Activated B cell treated with CpG ODN at 0.5 μM for 24 hours (primary cell): ENCODE measurements around the gene PEX11A. TPM values are rescaled to one million over a fixed set of nuclear protein-coding genes. Genes with fewer than 3 reads are reported as not detected.

Experiments
- ATAC-seq: fragments of 200-7000 bp; cut with Tn5 transposase; one replicate; pipeline ENCODE4 v1.10.0; 2021; ENCODE audit warnings: low read depth, mild to moderate bottlenecking, moderate library complexity
- CTCF ChIA-PET: fragments of 350-600 bp; sonication (Branson Sonifier 250); formaldehyde crosslinking; loops from one replicate; lab custom pipeline; 2021; ENCODE audit warnings: antibody characterized with exemption; lab: Charles Lee
- POLR2A ChIA-PET: fragments of 350-600 bp; sonication (Branson Sonifier 250); formaldehyde crosslinking; loops from one replicate; lab custom pipeline; 2021; ENCODE audit warnings: antibody characterized with exemption; lab: Charles Lee
- DNase-seq: peaks from one replicate; pipeline ENCODE4 v3.0.0; 2022
- H3K27ac Mint-ChIP-seq: one replicate; pipeline ENCODE4 v1.8.0; 2020; ENCODE audit warnings: mixed read lengths
- H3K27me3 Mint-ChIP-seq: one replicate; pipeline ENCODE4 v1.8.0; 2021; ENCODE audit warnings: mixed read lengths
- H3K36me3 Mint-ChIP-seq: one replicate; pipeline ENCODE4 v1.8.0; 2021; ENCODE audit warnings: low read depth, mixed read lengths
- H3K4me1 Mint-ChIP-seq: one replicate; pipeline ENCODE4 v1.8.0; 2021; ENCODE audit warnings: mixed read lengths
- H3K4me3 Mint-ChIP-seq: one replicate; pipeline ENCODE4 v1.8.0; 2020; ENCODE audit warnings: mild to moderate bottlenecking, mixed read lengths
- H3K9me3 Mint-ChIP-seq: one replicate; pipeline ENCODE4 v1.8.0; 2020; ENCODE audit warnings: mixed read lengths
- CTCF ChIP-seq: fragments of 200-600 bp; IDR thresholded peaks from one replicate; pipeline ENCODE4 v1.8.0; 2022; ENCODE audit warnings: antibody characterized with exemption, mild to moderate bottlenecking
- intact Hi-C: fragments of 100-400 bp; cut with micrococcal nuclease; formaldehyde crosslinking; loops from one replicate; pipeline ENCODE4 v1.15.1; 2024
- total RNA-seq: library from RNA; stranded (reverse); gene quantifications from 2 replicates; pipeline ENCODE4 v1.2.3, GENCODE V29; 2022

The PEX11A gene
- total RNA-seq, 1 donor from 2014 or later = 0.84 TPM

DNA sequence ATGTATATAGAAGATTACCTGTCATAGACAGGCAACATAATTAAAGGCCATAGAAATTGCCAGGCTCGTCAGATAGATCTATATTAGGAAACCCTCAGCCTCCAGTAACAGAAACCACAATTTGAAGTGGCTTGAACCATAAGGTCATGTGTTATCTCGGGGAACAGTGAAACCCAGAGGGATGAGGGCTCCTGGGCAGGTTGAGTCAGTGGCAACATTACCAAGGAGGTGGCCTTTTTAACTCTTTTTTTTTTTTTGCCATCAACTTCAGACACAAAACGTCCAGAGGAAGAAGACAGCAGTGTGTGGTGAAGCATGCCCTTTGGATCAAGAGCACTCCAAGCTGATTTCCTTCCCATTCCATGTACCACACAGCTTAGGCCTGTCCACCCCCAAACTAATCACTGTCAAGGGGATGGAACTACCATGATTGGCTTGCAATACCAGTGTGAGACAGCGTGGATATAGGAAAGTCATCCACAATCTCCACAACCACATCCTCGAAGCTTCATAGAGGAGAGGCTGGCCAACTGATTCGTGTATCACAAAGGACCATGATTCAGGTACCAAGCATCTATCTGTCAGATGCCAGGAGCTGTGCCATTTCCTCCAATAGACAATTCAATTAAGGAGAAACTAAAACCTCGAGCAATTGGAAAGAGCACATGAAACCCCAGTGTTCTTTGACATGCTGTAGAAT is 34.3 kb downstream of the PEX11A start:
- Mint-ChIP-seq H3K27ac (no peak overlapping the region), H3K27me3 (peaks cover 44% of the 10 kb centered on the region), H3K9me3 (no peaks in the 10 kb centered on the region), H3K36me3 (no peaks in the 10 kb centered on the region), H3K4me3 (peak overlapping the region; percentile 52), H3K4me1 (peaks cover 13% of the 10 kb centered on the region)
- ATAC-seq (no peak), DNase-seq (no peak)
- CTCF ChIA-PET = no interaction called here
- no peak for TF ChIP-seq CTCF
- POLR2A ChIA-PET = no interaction called here
- intact Hi-C loops = no loop called here

DNA sequence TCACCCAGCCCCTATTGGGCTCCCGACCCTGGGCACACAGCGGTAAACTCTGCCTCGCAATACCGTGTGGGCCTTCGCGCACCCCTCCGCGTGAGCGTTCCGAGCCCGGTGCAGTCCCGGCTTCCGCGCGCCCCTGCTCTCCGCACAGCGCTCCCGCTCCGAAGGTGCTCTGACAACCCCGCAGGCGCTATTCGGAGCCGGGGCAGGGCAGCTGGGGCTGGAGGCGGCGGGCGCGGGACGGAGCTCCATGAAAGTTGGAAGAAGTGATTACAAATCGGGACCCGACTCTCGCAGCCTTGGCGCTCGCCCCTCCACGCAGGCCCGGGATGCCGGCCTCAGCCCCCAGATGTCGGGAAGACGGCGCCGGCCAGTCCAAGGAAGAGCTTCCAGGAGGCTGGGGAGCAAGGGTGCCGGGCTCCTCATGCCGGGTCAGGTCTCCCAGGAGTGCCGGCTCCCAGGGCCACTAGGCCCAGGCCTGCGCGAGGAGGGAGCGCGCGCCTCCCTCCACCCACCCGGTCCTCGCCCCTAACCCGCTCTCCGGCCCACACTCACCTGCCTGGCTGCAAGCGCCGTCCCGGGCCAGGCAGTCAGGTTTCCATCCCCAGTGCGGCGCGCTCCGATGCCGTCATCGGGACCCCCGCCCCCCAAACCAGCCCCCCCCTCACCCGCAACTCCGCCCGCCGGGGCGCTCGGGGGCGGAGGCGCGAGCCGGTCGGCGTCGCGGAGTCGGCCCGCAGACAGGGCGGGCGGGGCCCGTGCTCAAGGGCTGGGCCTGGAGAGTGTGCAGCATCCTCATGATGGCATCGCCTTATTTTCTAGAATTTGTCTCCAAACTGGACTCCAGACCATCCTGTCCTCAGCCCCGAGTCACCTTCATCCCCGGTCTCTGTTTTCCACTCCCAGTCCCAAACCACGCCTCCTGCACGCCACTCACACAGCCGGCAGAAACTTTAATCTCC is 35.4 kb downstream of the PEX11A start, which contains the start of gene KIF7:
Gene KIF7 (minus strand): TSS at position 621 of the 959 bp plus-strand sequence. CDS start 2,537 bp downstream, outside the sequence.
- H3K4me3 Mint-ChIP-seq = peak within 1 kb of the TSS; percentile 52
- H3K4me1 Mint-ChIP-seq = peaks cover 13% of the 10 kb centered on the region
- H3K9me3 Mint-ChIP-seq = no peaks in the 10 kb centered on the region
- no peaks in the 10 kb centered on the region for H3K36me3 Mint-ChIP-seq
- H3K27me3 Mint-ChIP-seq = peaks cover 36% of the 10 kb centered on the region
- ATAC-seq (peak; percentile 25), DNase-seq (no peak)
- H3K27ac Mint-ChIP-seq = no peak within 1 kb of the TSS
- TF ChIP-seq CTCF = no peak
- ChIA-PET POLR2A (no interaction called here), CTCF (no interaction called here)
- intact Hi-C loops = no loop called here

DNA sequence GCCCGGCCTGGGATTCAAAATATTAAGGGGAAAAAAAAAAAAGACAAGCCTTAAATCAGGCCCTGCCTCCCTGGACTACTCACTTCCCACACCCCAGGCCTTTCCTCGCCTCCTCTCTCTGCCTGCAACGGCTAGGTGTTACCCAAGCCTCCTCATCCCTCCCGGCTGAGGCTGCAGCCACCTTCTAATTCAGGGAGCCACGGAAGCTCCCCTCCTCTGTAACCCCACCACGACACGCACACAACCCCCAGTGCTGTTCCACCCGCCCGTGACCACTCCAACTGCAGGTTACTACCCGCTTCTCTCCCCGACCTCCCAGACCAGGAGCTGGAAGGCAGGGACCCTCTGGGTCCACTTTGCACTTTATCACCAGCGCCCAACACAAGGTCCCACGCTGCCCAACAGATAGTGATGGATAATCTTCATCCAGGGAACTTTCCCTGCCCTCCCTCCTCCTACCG is 36.2 kb downstream of the PEX11A start:
- H3K27ac Mint-ChIP-seq = no peak overlapping the region
- H3K27me3 Mint-ChIP-seq = peaks cover 33% of the 10 kb centered on the region
- intact Hi-C loops = no loop called here
- TF ChIP-seq CTCF = no peak
- DNase-seq = no peak
- H3K9me3 Mint-ChIP-seq = no peaks in the 10 kb centered on the region
- ChIA-PET POLR2A (no interaction called here), CTCF (no interaction called here)
- peaks cover 13% of the 10 kb centered on the region for H3K4me1 Mint-ChIP-seq
- H3K4me3 Mint-ChIP-seq = peak overlapping the region; percentile 13
- ATAC-seq = no peak
- no peaks in the 10 kb centered on the region for H3K36me3 Mint-ChIP-seq

GRCh38 chr15:89653578-89653977 is 37.0 kb downstream of the PEX11A start:
- Mint-ChIP-seq H3K9me3 (no peaks in the 10 kb centered on the region), H3K27me3 (peaks cover 32% of the 10 kb centered on the region), H3K4me1 (peaks cover 13% of the 10 kb centered on the region), H3K4me3 (no peak overlapping the region), H3K27ac (no peak overlapping the region), H3K36me3 (no peaks in the 10 kb centered on the region)
- POLR2A ChIA-PET = no interaction called here
- CTCF ChIA-PET = no interaction called here
- TF ChIP-seq CTCF = no peak
- ATAC-seq (no peak), DNase-seq (no peak)
- intact Hi-C loops = no loop called here

DNA sequence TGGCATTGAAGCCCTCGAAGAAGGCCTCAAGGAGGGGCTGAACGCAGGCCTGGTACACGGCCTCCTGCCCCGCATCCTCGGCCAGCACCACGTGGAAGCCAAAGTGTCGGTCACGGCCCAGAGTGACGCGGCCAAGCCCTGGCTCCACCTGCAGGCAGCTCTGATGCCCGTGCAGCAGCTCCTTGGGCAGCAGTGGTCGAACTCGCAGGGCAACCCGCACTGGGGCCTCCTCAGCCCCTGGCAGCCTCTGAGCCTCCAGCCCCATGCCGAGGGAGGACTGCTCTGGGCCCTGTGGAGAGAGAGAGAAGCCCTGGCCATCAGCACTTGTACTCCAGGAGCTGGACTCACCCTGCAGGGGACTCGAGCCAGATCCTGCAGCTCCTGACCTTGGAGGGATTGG is 37.9 kb downstream of the PEX11A start:
- CTCF ChIA-PET = no interaction called here
- Mint-ChIP-seq H3K27ac (no peak overlapping the region), H3K9me3 (no peaks in the 10 kb centered on the region), H3K27me3 (peaks cover 30% of the 10 kb centered on the region), H3K4me1 (peaks cover 13% of the 10 kb centered on the region), H3K36me3 (no peaks in the 10 kb centered on the region), H3K4me3 (no peak overlapping the region)
- no peak for TF ChIP-seq CTCF
- no peak for ATAC-seq
- no peak for DNase-seq
- intact Hi-C loops = no loop called here
- POLR2A ChIA-PET = no interaction called here
